RWPE2 (cell line): ENCODE measurements around the gene AKAP13.

Experiments used
- ATAC-seq: fragments of 200-7000 bp; cut with Tn5 transposase; 3 replicates; pipeline ENCODE4 v1.9.1; 2021; ENCODE audit warnings: low read depth
- DNase-seq: peaks from one replicate; pipeline ENCODE4 v3.0.0-alpha.2; 2020; ENCODE audit warnings: low spot score
- H3K27ac ChIP-seq: fragments of 450-650 bp; 2 replicates; pipeline ENCODE4 v1.5.1; 2017; ENCODE audit warnings: mild to moderate bottlenecking; ENCODE audit not compliant: poor library complexity, severe bottlenecking
- H3K27me3 ChIP-seq: fragments of 250-450 bp; sonication (Bioruptor Pico); 2 replicates; pipeline ENCODE4 v1.5.1; 2021; ENCODE audit warnings: mild to moderate bottlenecking, moderate library complexity; ENCODE audit not compliant: insufficient read depth, poor library complexity, severe bottlenecking
- H3K36me3 ChIP-seq: fragments of 250-450 bp; sonication (Bioruptor Pico); 2 replicates; pipeline ENCODE4 v1.5.1; 2020; ENCODE audit warnings: low read depth, mild to moderate bottlenecking, moderate library complexity
- H3K4me1 ChIP-seq: fragments of 250-450 bp; sonication (Bioruptor Pico); 2 replicates; pipeline ENCODE4 v1.5.1; 2021; ENCODE audit warnings: mild to moderate bottlenecking, moderate library complexity; ENCODE audit not compliant: insufficient read depth, poor library complexity, severe bottlenecking
- H3K4me3 ChIP-seq: fragments of 250-450 bp; sonication (Bioruptor Pico); 2 replicates; pipeline ENCODE4 v1.5.1; 2021; ENCODE audit warnings: mild to moderate bottlenecking, moderate library complexity; ENCODE audit not compliant: severe bottlenecking
- H3K9me3 ChIP-seq: fragments of 250-450 bp; sonication (Bioruptor Pico); 2 replicates; pipeline ENCODE4 v1.5.1; 2021; ENCODE audit warnings: mild to moderate bottlenecking, moderate library complexity; ENCODE audit not compliant: severe bottlenecking
- CTCF ChIP-seq: fragments of 450-650 bp; IDR thresholded peaks from one replicate; pipeline ENCODE4 v1.5.1; 2017; ENCODE audit warnings: mild to moderate bottlenecking, moderate library complexity; ENCODE audit not compliant: poor library complexity, severe bottlenecking

The AKAP13 gene

DNA sequence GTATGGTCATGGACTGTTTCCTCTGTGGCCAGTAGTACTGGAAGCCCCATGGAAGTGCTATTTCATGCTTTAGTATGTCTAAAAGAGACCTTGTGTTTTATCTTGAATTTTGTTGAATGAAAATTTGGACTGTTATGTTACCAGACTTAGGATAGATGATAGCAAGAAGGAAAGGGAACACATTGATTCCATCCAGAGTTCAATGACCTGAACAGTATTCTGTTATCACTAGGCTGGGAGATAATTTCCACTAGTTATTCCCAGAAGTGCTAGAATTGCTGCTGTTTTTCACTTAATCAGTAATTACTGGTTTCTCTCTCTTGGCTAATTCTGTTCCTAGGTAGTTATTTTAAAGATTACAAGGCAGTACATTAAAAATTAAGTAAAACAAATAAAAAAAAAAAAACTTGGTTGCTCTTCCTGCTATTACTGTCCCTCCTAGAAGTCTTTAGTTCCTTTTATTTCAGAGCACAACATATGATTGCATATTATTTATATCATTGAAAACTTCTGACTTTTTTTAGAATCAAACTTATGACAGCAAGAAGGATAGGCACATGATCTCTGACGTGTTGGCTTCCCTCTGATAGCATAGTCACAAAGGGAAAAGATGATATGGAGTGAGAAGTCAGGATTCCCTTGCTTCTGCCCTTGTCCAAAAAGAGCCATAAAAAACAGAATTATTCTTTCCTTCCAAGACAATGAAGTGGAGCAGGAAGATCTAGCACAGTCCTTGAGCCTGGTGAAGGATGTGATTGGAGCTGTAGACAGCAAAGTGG lies 342.2 kb downstream of the AKAP13 start:
- peaks cover 87% of the 10 kb centered on the region for H3K36me3 ChIP-seq
- no peak for TF ChIP-seq CTCF
- H3K27ac ChIP-seq, result no peak overlapping the region
- no peaks in the 10 kb centered on the region for H3K9me3 ChIP-seq
- no peaks in the 10 kb centered on the region for H3K4me1 ChIP-seq
- no peak for ATAC-seq
- no peak overlapping the region for H3K4me3 ChIP-seq
- no peaks in the 10 kb centered on the region for H3K27me3 ChIP-seq
- DNase-seq, result no peak

- no peak for TF ChIP-seq CTCF
- DNase-seq, result no peak
- Histone ChIP-seq H3K4me1 (no peaks in the 10 kb centered on the region), H3K27ac (no peak overlapping the region), H3K27me3 (no peaks in the 10 kb centered on the region), H3K9me3 (no peaks in the 10 kb centered on the region), H3K4me3 (no peak overlapping the region), H3K36me3 (peaks cover 82% of the 10 kb centered on the region)
- ATAC-seq, result no peak
Measured at GRCh38 chr15:85723960-85724945, 343.9 kb downstream of the AKAP13 start.

- no peak for TF ChIP-seq CTCF
- Histone ChIP-seq H3K27ac (no peak overlapping the region), H3K4me1 (no peaks in the 10 kb centered on the region), H3K9me3 (no peaks in the 10 kb centered on the region), H3K4me3 (no peak overlapping the region), H3K36me3 (peaks cover 75% of the 10 kb centered on the region), H3K27me3 (no peaks in the 10 kb centered on the region)
- ATAC-seq (no peak), DNase-seq (no peak)
Measured at GRCh38 chr15:85725019-85725418, 344.6 kb downstream of the AKAP13 start.

DNA sequence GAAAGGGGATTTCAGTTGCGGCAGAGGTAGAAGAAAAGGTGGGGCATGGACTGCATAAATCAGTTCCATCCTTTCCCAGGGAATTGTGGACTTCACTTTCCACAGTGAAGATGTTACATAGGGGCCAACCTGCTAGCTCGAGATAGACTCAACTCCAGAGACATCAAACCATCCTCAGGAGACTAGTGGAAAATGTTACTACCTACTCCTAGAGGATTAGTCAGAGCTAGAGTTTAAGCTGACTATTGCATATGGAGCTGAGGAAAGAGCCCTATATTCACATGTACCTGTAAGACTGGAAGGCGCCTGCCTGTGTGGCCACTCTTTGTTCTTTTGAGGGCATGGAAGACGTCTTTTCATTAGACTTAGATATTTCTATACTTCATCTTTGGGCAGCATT lies 345.2 kb downstream of the AKAP13 start:
- no peak overlapping the region for H3K27ac ChIP-seq
- DNase-seq (no peak), ATAC-seq (no peak)
- H3K9me3 ChIP-seq, result no peaks in the 10 kb centered on the region
- TF ChIP-seq CTCF, result no peak
- H3K36me3 ChIP-seq, result peaks cover 72% of the 10 kb centered on the region
- no peaks in the 10 kb centered on the region for H3K27me3 ChIP-seq
- no peak overlapping the region for H3K4me3 ChIP-seq
- H3K4me1 ChIP-seq, result no peaks in the 10 kb centered on the region
